Activated T-helper 17 cell treated with anti-CD3 and anti-CD28 coated beads, Interleukin-2, amount 50 U/mL, for 72 hours (primary cell): ENCODE data around the gene FAXC. TPM values are rescaled to one million over a fixed set of nuclear protein-coding genes. Genes with fewer than 3 reads are reported as not detected.

ENCODE experiments used
- ATAC-seq: fragments of 150-1000 bp; cut with Tn5 transposase; replicated peaks from 2 replicates; pipeline ENCODE4 v1.10.0; 2021; ENCODE audit warnings: mild to moderate bottlenecking, moderate library complexity
- H3K27ac Mint-ChIP-seq: one replicate; pipeline ENCODE4 v1.8.0; 2022; ENCODE audit warnings: mixed read lengths
- H3K27me3 Mint-ChIP-seq: one replicate; pipeline ENCODE4 v1.8.0; 2022; ENCODE audit warnings: mixed read lengths
- H3K36me3 Mint-ChIP-seq: one replicate; pipeline ENCODE4 v1.8.0; 2022; ENCODE audit warnings: low read depth, mild to moderate bottlenecking, mixed read lengths
- H3K4me1 Mint-ChIP-seq: one replicate; pipeline ENCODE4 v1.8.0; 2022; ENCODE audit warnings: mixed read lengths
- H3K4me3 Mint-ChIP-seq: one replicate; pipeline ENCODE4 v1.8.0; 2022; ENCODE audit warnings: mild to moderate bottlenecking, mixed read lengths
- H3K9me3 Mint-ChIP-seq: one replicate; pipeline ENCODE4 v1.8.0; 2022; ENCODE audit warnings: mixed read lengths
- total RNA-seq, 2 donors: library from RNA; stranded (reverse); gene quantifications; one replicate each; pipeline ENCODE4 v1.2.3, GENCODE V29; 2022

FAXC gene
- total RNA-seq, 2 donors from 2014 or later = 0.65 TPM; not detected in 1

GRCh38 chr6:99318566-99318965, 30.9 kb downstream of the FAXC start:
- ATAC-seq = no peak
- no peak overlapping the region for H3K4me3 Mint-ChIP-seq
- H3K27ac Mint-ChIP-seq = no peak overlapping the region
- H3K36me3 Mint-ChIP-seq = no peaks in the 10 kb centered on the region
- no peaks in the 10 kb centered on the region for H3K4me1 Mint-ChIP-seq
- peaks cover 41% of the 10 kb centered on the region for H3K27me3 Mint-ChIP-seq
- no peaks in the 10 kb centered on the region for H3K9me3 Mint-ChIP-seq

- no peak for ATAC-seq
- no peaks in the 10 kb centered on the region for H3K36me3 Mint-ChIP-seq
- no peaks in the 10 kb centered on the region for H3K4me1 Mint-ChIP-seq
- no peak overlapping the region for H3K4me3 Mint-ChIP-seq
- no peak overlapping the region for H3K27ac Mint-ChIP-seq
- H3K9me3 Mint-ChIP-seq = no peaks in the 10 kb centered on the region
- peaks cover 22% of the 10 kb centered on the region for H3K27me3 Mint-ChIP-seq
These were observed 37.1 kb downstream of the FAXC start for GRCh38 chr6:99312354-99312753.

- H3K27me3 Mint-ChIP-seq = peaks cover 16% of the 10 kb centered on the region
- H3K4me3 Mint-ChIP-seq = no peak overlapping the region
- no peaks in the 10 kb centered on the region for H3K36me3 Mint-ChIP-seq
- no peaks in the 10 kb centered on the region for H3K9me3 Mint-ChIP-seq
- no peak for ATAC-seq
- H3K4me1 Mint-ChIP-seq = no peaks in the 10 kb centered on the region
- no peak overlapping the region for H3K27ac Mint-ChIP-seq
These were observed 38.9 kb downstream of the FAXC start for GRCh38 chr6:99310553-99310952.

GRCh38 chr6:99309557-99309956, 39.9 kb downstream of the FAXC start:
- Mint-ChIP-seq H3K4me1 (no peaks in the 10 kb centered on the region), H3K36me3 (no peaks in the 10 kb centered on the region), H3K4me3 (no peak overlapping the region), H3K9me3 (no peaks in the 10 kb centered on the region), H3K27ac (no peak overlapping the region), H3K27me3 (peaks cover 11% of the 10 kb centered on the region)
- no peak for ATAC-seq

GRCh38 chr6:99308788-99309187, 40.7 kb downstream of the FAXC start:
- H3K27ac Mint-ChIP-seq = no peak overlapping the region
- H3K9me3 Mint-ChIP-seq = no peaks in the 10 kb centered on the region
- no peaks in the 10 kb centered on the region for H3K4me1 Mint-ChIP-seq

GRCh38 chr6:99307295-99307907, 42.1 kb downstream of the FAXC start:
- no peak overlapping the region for H3K27ac Mint-ChIP-seq
- H3K27me3 Mint-ChIP-seq = peaks cover 4% of the 10 kb centered on the region

More at GRCh38 chr6:99308788-99309187, 40.7 kb downstream of the FAXC start:
- no peaks in the 10 kb centered on the region for H3K36me3 Mint-ChIP-seq
- H3K4me3 Mint-ChIP-seq = no peak overlapping the region
- peaks cover 7% of the 10 kb centered on the region for H3K27me3 Mint-ChIP-seq
- ATAC-seq = no peak

GRCh38 chr6:99306341-99306740, 43.1 kb downstream of the FAXC start:
- H3K36me3 Mint-ChIP-seq = no peaks in the 10 kb centered on the region
- H3K27me3 Mint-ChIP-seq = peaks cover 4% of the 10 kb centered on the region
- no peak overlapping the region for H3K4me3 Mint-ChIP-seq
- ATAC-seq = no peak
- no peaks in the 10 kb centered on the region for H3K9me3 Mint-ChIP-seq
- H3K4me1 Mint-ChIP-seq = no peaks in the 10 kb centered on the region
- no peak overlapping the region for H3K27ac Mint-ChIP-seq

More at GRCh38 chr6:99307295-99307907, 42.1 kb downstream of the FAXC start:
- H3K4me3 Mint-ChIP-seq = no peak overlapping the region
- H3K4me1 Mint-ChIP-seq = no peaks in the 10 kb centered on the region
- H3K9me3 Mint-ChIP-seq = no peaks in the 10 kb centered on the region
- no peaks in the 10 kb centered on the region for H3K36me3 Mint-ChIP-seq
- ATAC-seq = no peak

GRCh38 chr6:99305021-99305554, 44.4 kb downstream of the FAXC start:
- H3K27ac Mint-ChIP-seq = no peak overlapping the region
- peaks cover 16% of the 10 kb centered on the region for H3K27me3 Mint-ChIP-seq
- no peak for ATAC-seq
- H3K4me1 Mint-ChIP-seq = no peaks in the 10 kb centered on the region
- no peaks in the 10 kb centered on the region for H3K36me3 Mint-ChIP-seq
- no peak overlapping the region for H3K4me3 Mint-ChIP-seq
- no peaks in the 10 kb centered on the region for H3K9me3 Mint-ChIP-seq

- Mint-ChIP-seq H3K36me3 (no peaks in the 10 kb centered on the region), H3K27ac (no peak overlapping the region), H3K4me3 (no peak overlapping the region), H3K9me3 (no peaks in the 10 kb centered on the region), H3K27me3 (peaks cover 28% of the 10 kb centered on the region), H3K4me1 (no peaks in the 10 kb centered on the region)
- no peak for ATAC-seq
These were observed 52.1 kb downstream of the FAXC start for GRCh38 chr6:99297415-99297814.

- H3K36me3 Mint-ChIP-seq = no peaks in the 10 kb centered on the region
- H3K4me1 Mint-ChIP-seq = no peaks in the 10 kb centered on the region
- no peak for ATAC-seq
- peaks cover 28% of the 10 kb centered on the region for H3K27me3 Mint-ChIP-seq
- H3K9me3 Mint-ChIP-seq = no peaks in the 10 kb centered on the region
- H3K4me3 Mint-ChIP-seq = no peak overlapping the region
- no peak overlapping the region for H3K27ac Mint-ChIP-seq
These were observed 52.5 kb downstream of the FAXC start for GRCh38 chr6:99297006-99297405.

GRCh38 chr6:99296261-99296660, 53.2 kb downstream of the FAXC start:
- Mint-ChIP-seq H3K27me3 (peaks cover 29% of the 10 kb centered on the region), H3K27ac (no peak overlapping the region), H3K4me3 (no peak overlapping the region), H3K4me1 (no peaks in the 10 kb centered on the region), H3K9me3 (no peaks in the 10 kb centered on the region), H3K36me3 (no peaks in the 10 kb centered on the region)
- ATAC-seq = no peak

- no peak overlapping the region for H3K27ac Mint-ChIP-seq
- no peaks in the 10 kb centered on the region for H3K4me1 Mint-ChIP-seq
- no peak overlapping the region for H3K4me3 Mint-ChIP-seq
- no peaks in the 10 kb centered on the region for H3K36me3 Mint-ChIP-seq
- no peak for ATAC-seq
- peaks cover 22% of the 10 kb centered on the region for H3K27me3 Mint-ChIP-seq
- no peaks in the 10 kb centered on the region for H3K9me3 Mint-ChIP-seq
These were observed 54.2 kb downstream of the FAXC start for GRCh38 chr6:99295276-99295675.

- H3K9me3 Mint-ChIP-seq = no peaks in the 10 kb centered on the region
- ATAC-seq = no peak
- no peak overlapping the region for H3K27ac Mint-ChIP-seq
- no peak overlapping the region for H3K4me3 Mint-ChIP-seq
- peaks cover 18% of the 10 kb centered on the region for H3K27me3 Mint-ChIP-seq
- H3K4me1 Mint-ChIP-seq = no peaks in the 10 kb centered on the region
- no peaks in the 10 kb centered on the region for H3K36me3 Mint-ChIP-seq
These were observed 54.7 kb downstream of the FAXC start for GRCh38 chr6:99294786-99295185.

- peaks cover 19% of the 10 kb centered on the region for H3K27me3 Mint-ChIP-seq
- no peaks in the 10 kb centered on the region for H3K4me1 Mint-ChIP-seq
- no peak for ATAC-seq
- H3K27ac Mint-ChIP-seq = no peak overlapping the region
- H3K9me3 Mint-ChIP-seq = no peaks in the 10 kb centered on the region
- no peak overlapping the region for H3K4me3 Mint-ChIP-seq
- no peaks in the 10 kb centered on the region for H3K36me3 Mint-ChIP-seq
These were observed 59.8 kb downstream of the FAXC start for GRCh38 chr6:99289701-99290100.

- H3K27ac Mint-ChIP-seq = no peak overlapping the region
- no peaks in the 10 kb centered on the region for H3K9me3 Mint-ChIP-seq
- H3K36me3 Mint-ChIP-seq = no peaks in the 10 kb centered on the region
- no peak for ATAC-seq
- H3K4me3 Mint-ChIP-seq = no peak overlapping the region
- H3K27me3 Mint-ChIP-seq = peaks cover 18% of the 10 kb centered on the region
- no peaks in the 10 kb centered on the region for H3K4me1 Mint-ChIP-seq
These were observed 60.8 kb downstream of the FAXC start for GRCh38 chr6:99288668-99289067.
